Measurements from ENCODE around the gene DONSON. TPM values are rescaled to one million over a fixed set of nuclear protein-coding genes. Genes with fewer than 3 reads are reported as not detected.
A peak's percentile ranks its signal among the peaks of the same experiment; 100 is the strongest.

DONSON gene
- polyA plus RNA-seq, 2 of the 4 experiments (the other 2 are of a cell fraction): 20.7 to 32.0 TPM

DNA sequence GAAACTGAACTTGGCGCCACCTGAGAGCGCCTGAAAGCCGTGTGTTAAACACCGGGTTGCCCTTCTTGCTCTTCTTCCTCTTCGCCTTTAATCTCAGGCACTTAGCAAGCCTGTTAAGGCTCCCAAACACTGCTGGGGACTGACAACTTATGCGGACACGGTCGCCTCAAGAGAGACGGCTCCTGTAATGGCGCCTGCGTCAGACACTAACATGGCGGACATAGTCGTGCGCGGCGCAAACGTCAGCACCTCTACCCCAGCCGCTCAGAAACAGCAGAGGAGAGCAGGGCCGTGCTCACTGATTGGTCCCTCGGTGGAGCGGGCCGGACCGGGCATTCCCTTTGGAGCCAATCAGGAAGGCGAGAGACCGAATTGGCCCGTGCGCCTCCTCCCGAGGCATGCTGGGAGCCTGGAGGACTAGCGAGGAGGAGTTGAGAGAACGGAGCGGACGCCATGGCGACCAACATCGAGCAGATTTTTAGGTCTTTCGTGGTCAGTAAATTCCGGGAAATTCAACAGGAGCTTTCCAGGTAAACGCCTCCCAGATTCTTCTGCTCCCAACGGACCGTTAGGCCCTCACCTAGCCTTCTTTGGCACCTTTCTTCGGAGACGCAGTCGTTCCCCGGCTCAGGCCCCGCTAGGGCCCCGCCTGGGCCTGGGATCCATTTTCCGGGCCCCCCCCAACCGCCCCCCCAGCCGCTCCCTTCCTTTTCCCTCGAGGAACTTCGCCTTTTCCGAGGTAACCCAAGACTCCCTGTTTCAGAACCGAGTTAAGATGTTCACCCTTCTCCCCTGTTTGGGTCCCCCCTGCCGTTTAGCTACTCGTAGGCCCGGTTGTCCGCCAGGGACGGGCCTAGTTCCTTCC is 45.6 kb downstream of the DONSON start, which contains the start of gene SON:
Gene SON, plus strand, starts transcription at position 399 of the 865 bp plus-strand sequence. Its CDS starts 55 bp downstream, at position 454.
- H3K27ac ChIP-seq: peak within 1 kb of the TSS; percentile 97 to 98
- H3K4me3 ChIP-seq: peak within 1 kb of the TSS; percentile 79
- DNase-seq (ENCODE audit: low read depth in 1 of 2, low spot score in 1 of 2): peak; percentile 79 to 97
- H3K9me3 ChIP-seq: no peaks in the 10 kb centered on the region
- ChIA-PET POLR2A (interaction anchor here (0.9 to 1.1 kb wide), 3 partner anchors 46 to 63 kb away, joined by 3 to 8 read pairs (median 5); partner anchors contain the start of gene DONSON), CTCF (no interaction called here)
- 1% methylated on average over 31 of the region's 57 CpGs for WGBS (ENCODE audit: missing lambda C conversion rate)
- ATAC-seq: peak; percentile 97 to 98
- no peak for FAIRE-seq
- H3K4me1 ChIP-seq: peaks cover 22% of the 10 kb centered on the region
- peak within 1 kb of the TSS; percentile 90 for H3K4me2 ChIP-seq
- TF ChIP-seq JUNB (IDR thresholded peaks at IDR 0.05) (no peak), FOSL2 (IDR thresholded peaks at IDR 0.05) (no peak), FOSL2 (CRISPR knock-in tag; IDR thresholded peaks at IDR 0.05) (no peak), PHF8 (IDR thresholded peaks at IDR 0.05; ENCODE audit: borderline replicate concordance, low read depth) (peak; percentile 90), RNF2 (IDR thresholded peaks at IDR 0.05; ENCODE audit: borderline replicate concordance, low read depth) (no peak), TFCP2L1 (CRISPR knock-in tag; IDR thresholded peaks at IDR 0.05) (no peak), HOXA7 (CRISPR knock-in tag; IDR thresholded peaks at IDR 0.05) (no peak; the same call in 1 of the 2 replicates), FOXS1 (CRISPR knock-in tag; IDR thresholded peaks at IDR 0.05) (no peak), BHLHE40 (IDR thresholded peaks at IDR 0.05; ENCODE audit: low read depth, low read length) (no peak), NFE2L2 (conservative IDR thresholded peaks at IDR 0.05; ENCODE audit: low read length) (no peak), EHF (CRISPR knock-in tag; IDR thresholded peaks at IDR 0.05) (0 out of 2 replicates have a peak, but pooled peaks have one; percentile 38), POLR2AphosphoS2 (conservative IDR thresholded peaks at IDR 0.05; ENCODE audit: low read length) (no peak), HOXB5 (CRISPR knock-in tag; IDR thresholded peaks at IDR 0.05) (no peak), SREBF2 (IDR thresholded peaks at IDR 0.05) (no peak), ZNF302 (CRISPR knock-in tag; IDR thresholded peaks at IDR 0.05) (no peak), CEBPB (IDR thresholded peaks at IDR 0.05) (no peak), CBX2 (IDR thresholded peaks at IDR 0.05; ENCODE audit: borderline replicate concordance, low read depth) (no peak), FOSB (CRISPR knock-in tag; IDR thresholded peaks at IDR 0.05) (no peak), RAD21 (conservative IDR thresholded peaks at IDR 0.05 in 1 of 2, IDR thresholded peaks at IDR 0.05 in 1 of 2) (no peak), EP300 (IDR thresholded peaks at IDR 0.05) (no peak), ZC3H11A (IDR thresholded peaks at IDR 0.05) (no peak), SMC3 (IDR thresholded peaks at IDR 0.05) (no peak), ESRRA (IDR thresholded peaks at IDR 0.05; ENCODE audit: borderline replicate concordance, low read length) (no peak), GATA3 (IDR thresholded peaks at IDR 0.05; ENCODE audit: borderline replicate concordance) (no peak), MYC (IDR thresholded peaks at IDR 0.05; ENCODE audit: borderline replicate concordance, low read length) (no peak), ZFP36 (IDR thresholded peaks at IDR 0.05; ENCODE audit: borderline replicate concordance, partially characterized antibody) (no peak), HDAC2 (IDR thresholded peaks at IDR 0.05) (no peak), ZSCAN20 (CRISPR knock-in tag; IDR thresholded peaks at IDR 0.05) (no peak), RFX5 (IDR thresholded peaks at IDR 0.05) (peak; percentile 96), CHD4 (IDR thresholded peaks at IDR 0.05; ENCODE audit: borderline replicate concordance) (no peak), CBX8 (IDR thresholded peaks at IDR 0.05) (no peak), KDM5A (IDR thresholded peaks at IDR 0.05) (no peak), NPAS2 (CRISPR knock-in tag; IDR thresholded peaks at IDR 0.05; ENCODE audit: borderline replicate concordance) (no peak)
- TF ChIP-seq, protein P1, sequence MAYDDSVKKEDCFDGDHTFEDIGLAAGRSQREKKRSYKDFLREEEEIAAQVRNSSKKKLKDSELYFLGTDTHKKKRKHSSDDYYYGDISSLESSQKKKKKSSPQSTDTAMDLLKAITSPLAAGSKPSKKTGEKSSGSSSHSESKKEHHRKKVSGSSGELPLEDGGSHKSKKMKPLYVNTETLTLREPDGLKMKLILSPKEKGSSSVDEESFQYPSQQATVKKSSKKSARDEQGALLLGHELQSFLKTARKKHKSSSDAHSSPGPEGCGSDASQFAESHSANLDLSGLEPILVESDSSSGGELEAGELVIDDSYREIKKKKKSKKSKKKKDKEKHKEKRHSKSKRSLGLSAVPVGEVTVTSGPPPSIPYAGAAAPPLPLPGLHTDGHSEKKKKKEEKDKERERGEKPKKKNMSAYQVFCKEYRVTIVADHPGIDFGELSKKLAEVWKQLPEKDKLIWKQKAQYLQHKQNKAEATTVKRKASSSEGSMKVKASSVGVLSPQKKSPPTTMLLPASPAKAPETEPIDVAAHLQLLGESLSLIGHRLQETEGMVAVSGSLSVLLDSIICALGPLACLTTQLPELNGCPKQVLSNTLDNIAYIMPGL (CRISPR knock-in tag; IDR thresholded peaks at IDR 0.05; ENCODE audit: borderline replicate concordance): peak; percentile 40; the same call in 1 of the 2 replicates
- TF ChIP-seq, protein P2, sequence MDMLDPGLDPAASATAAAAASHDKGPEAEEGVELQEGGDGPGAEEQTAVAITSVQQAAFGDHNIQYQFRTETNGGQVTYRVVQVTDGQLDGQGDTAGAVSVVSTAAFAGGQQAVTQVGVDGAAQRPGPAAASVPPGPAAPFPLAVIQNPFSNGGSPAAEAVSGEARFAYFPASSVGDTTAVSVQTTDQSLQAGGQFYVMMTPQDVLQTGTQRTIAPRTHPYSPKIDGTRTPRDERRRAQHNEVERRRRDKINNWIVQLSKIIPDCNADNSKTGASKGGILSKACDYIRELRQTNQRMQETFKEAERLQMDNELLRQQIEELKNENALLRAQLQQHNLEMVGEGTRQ (IDR thresholded peaks at IDR 0.05): no peak
- TF ChIP-seq, protein P3, sequence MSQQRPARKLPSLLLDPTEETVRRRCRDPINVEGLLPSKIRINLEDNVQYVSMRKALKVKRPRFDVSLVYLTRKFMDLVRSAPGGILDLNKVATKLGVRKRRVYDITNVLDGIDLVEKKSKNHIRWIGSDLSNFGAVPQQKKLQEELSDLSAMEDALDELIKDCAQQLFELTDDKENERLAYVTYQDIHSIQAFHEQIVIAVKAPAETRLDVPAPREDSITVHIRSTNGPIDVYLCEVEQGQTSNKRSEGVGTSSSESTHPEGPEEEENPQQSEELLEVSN (IDR thresholded peaks at IDR 0.05; ENCODE audit: borderline replicate concordance, low read depth): no peak
- TF ChIP-seq, protein P4, sequence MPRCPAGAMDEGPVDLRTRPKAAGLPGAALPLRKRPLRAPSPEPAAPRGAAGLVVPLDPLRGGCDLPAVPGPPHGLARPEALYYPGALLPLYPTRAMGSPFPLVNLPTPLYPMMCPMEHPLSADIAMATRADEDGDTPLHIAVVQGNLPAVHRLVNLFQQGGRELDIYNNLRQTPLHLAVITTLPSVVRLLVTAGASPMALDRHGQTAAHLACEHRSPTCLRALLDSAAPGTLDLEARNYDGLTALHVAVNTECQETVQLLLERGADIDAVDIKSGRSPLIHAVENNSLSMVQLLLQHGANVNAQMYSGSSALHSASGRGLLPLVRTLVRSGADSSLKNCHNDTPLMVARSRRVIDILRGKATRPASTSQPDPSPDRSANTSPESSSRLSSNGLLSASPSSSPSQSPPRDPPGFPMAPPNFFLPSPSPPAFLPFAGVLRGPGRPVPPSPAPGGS (IDR thresholded peaks at IDR 0.05): peak; percentile 1; the same call in 1 of the 3 replicates
- TF ChIP-seq, protein P5, sequence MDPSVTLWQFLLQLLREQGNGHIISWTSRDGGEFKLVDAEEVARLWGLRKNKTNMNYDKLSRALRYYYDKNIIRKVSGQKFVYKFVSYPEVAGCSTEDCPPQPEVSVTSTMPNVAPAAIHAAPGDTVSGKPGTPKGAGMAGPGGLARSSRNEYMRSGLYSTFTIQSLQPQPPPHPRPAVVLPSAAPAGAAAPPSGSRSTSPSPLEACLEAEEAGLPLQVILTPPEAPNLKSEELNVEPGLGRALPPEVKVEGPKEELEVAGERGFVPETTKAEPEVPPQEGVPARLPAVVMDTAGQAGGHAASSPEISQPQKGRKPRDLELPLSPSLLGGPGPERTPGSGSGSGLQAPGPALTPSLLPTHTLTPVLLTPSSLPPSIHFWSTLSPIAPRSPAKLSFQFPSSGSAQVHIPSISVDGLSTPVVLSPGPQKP (IDR thresholded peaks at IDR 0.05; ENCODE audit: low read depth, low read length): no peak
